Stimulated activated effector memory CD8-positive, alpha-beta T cell treated with anti-CD3 and anti-CD28 coated beads, Interleukin-12 subunit alpha, Interleukin-12 subunit beta, amount 100 ng/mL, for 72 hours (primary cell): ENCODE data around the gene DPM3.
"Not testable (repeated sequence)": the region's sequence is repeated elsewhere in the genome, so short reads cannot be mapped to it uniquely, and the experiment has no call there.

Source experiments
- ATAC-seq: fragments of 150-1000 bp; cut with Tn5 transposase; 2 replicates; pipeline ENCODE4 v1.10.0; 2021
- DNase-seq, 2 donors: peaks; one replicate each; pipeline ENCODE4 v3.0.0; 2021 to 2022; ENCODE audit warnings: low spot score in 2 of 2
- H3K27ac Mint-ChIP-seq: one replicate; pipeline ENCODE4 v1.8.0; 2022; ENCODE audit warnings: mild to moderate bottlenecking, mixed read lengths
- H3K36me3 Mint-ChIP-seq: one replicate; pipeline ENCODE4 v1.8.0; 2022; ENCODE audit warnings: mild to moderate bottlenecking, mixed read lengths
- H3K4me1 Mint-ChIP-seq: one replicate; pipeline ENCODE4 v1.8.0; 2022; ENCODE audit warnings: mixed read lengths
- H3K4me3 Mint-ChIP-seq: one replicate; pipeline ENCODE4 v1.8.0; 2022; ENCODE audit warnings: mild to moderate bottlenecking, mixed read lengths
- H3K9me3 Mint-ChIP-seq: one replicate; pipeline ENCODE4 v1.8.0; 2022; ENCODE audit warnings: mixed read lengths

Gene DPM3

DNA sequence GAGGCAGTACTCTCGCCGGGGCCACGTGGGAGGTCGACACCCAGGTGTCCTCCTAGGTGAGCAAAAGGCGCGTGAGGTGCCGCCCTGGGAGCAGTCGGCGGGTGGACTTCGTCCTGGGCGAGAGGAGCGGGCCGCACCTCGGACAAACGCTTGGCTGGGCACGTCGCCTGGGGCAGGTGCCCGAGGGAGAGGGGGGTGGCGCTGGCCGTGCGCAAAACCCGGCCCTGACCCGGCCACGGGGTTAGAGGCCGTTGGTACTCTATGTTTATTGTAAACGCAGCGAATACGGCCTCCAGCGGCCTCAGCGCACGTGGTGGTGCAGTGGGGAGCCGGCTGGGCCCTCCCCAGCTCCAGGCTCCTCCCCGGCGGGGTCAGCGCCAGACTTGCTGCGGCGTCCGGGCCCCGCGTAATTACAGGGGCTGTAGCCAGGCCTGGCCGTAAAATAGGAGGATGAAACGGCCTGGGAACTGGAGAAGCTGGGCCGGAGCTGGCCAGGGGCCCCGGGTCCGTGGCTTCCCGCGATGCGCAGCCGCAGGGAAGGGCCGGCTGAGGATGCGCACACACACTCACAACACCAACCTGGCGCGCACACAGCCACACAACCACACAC is 14.3 kb downstream of the DPM3 start:
- H3K4me1 Mint-ChIP-seq, result peaks cover 33% of the 10 kb centered on the region
- H3K4me3 Mint-ChIP-seq, result peak overlapping the region; percentile 83
- no peak for DNase-seq
- no peak for ATAC-seq
- H3K9me3 Mint-ChIP-seq, result no peaks in the 10 kb centered on the region
- no peaks in the 10 kb centered on the region for H3K36me3 Mint-ChIP-seq
- H3K27ac Mint-ChIP-seq, result no peak overlapping the region

DNA sequence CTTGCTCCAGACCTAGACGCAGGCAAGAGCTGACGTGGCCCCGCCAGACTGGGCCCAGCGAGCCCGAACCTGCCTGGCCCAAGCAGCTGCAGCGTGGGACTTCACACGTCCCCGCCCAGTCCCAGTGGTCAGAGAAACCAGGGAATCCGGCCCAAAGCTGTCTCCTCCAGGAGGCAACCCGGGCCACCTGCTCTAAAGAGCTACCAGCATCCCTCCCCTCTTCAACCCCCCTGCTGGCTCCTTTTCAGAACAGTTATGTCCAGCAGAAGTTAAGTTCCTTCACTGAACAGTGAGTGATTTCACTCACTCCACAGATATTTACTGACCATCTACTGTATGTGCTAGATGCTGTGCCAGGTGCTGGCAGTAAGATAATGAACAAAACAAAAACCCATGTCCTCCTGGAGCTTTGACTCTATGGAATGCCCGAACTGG is 14.8 kb downstream of the DPM3 start:
- H3K4me3 Mint-ChIP-seq, result peak overlapping the region; percentile 83
- DNase-seq (no peak), ATAC-seq (no peak)
- H3K9me3 Mint-ChIP-seq, result no peaks in the 10 kb centered on the region
- H3K27ac Mint-ChIP-seq, result no peak overlapping the region
- no peaks in the 10 kb centered on the region for H3K36me3 Mint-ChIP-seq
- peaks cover 33% of the 10 kb centered on the region for H3K4me1 Mint-ChIP-seq

DNA sequence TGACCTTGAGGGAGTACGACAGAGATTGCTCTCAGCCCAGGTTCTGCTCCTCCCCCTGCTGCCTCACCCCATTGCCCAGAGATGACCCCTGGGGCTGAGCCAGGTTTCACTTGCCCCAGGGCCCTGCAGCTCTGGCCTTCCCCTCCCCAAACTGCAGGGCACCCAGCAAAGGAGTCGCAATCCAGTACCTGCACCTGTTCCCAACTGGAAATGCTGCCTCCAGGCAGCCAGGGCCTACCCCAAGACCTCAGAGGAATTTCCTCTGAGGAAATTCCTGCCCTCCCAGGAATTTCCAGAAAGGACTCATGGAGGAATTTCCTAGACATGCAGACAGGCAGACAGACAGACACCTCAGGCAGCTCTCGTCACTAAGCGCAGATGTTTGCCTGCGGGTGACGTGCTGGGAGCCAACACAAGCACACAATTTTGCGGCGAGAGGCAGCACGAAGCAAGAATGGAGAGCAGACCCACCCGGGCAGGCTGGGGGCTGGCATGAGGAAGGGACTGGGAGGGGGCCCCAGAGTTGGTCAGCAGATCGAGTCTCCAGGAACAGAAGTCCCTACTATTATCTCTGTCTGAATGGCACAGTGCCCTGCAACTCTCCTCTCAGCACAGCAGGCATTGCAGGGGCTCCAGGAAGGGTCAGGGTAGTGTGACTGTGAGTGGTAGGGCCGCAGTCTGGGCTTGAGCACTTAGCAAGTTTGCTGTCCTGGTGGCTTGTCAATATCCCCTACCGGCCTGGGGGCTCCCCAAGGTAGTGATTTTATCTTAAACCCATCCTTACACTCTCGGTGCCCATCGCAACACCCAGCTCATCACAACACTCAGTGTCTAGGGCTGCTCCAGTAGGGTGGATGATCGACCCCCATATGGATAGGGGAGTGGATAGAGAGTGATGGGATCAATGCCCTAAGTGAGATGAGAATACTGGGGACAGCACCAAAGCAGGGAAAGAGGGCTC is 15.5 kb downstream of the DPM3 start:
- Mint-ChIP-seq H3K36me3 (no peaks in the 10 kb centered on the region), H3K4me3 (no peak overlapping the region), H3K27ac (no peak overlapping the region), H3K9me3 (no peaks in the 10 kb centered on the region), H3K4me1 (peaks cover 33% of the 10 kb centered on the region)
- ATAC-seq, result no peak
- no peak for DNase-seq

DNA sequence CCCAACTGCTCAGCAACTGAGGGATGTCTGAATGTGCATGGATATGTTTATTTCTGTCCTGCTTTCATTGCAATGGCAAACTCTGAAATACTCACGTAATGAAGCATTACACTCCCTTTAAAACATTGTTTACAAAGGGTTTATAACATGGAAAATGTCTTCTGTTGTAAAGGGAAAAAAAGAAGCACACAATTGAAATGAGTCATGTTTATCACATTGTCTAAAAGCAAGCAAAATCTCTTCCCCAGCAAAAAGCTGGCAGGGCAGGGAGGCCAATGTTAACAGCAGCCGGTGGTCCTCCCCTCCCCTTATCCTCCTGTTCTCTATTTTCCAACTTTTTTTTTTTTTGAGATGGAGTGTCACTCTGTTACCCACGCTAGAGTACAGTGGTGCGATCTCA is 16.5 kb downstream of the DPM3 start:
- Mint-ChIP-seq H3K4me3 (no peak overlapping the region), H3K4me1 (peaks cover 23% of the 10 kb centered on the region), H3K27ac (no peak overlapping the region), H3K36me3 (no peaks in the 10 kb centered on the region), H3K9me3 (no peaks in the 10 kb centered on the region)
- ATAC-seq (no peak), DNase-seq (no peak)

GRCh38 chr1:155122308-155122707 is 18.0 kb downstream of the DPM3 start:
- Mint-ChIP-seq H3K4me1 (peaks cover 10% of the 10 kb centered on the region), H3K27ac (no peak overlapping the region), H3K36me3 (no peaks in the 10 kb centered on the region), H3K4me3 (no peak overlapping the region), H3K9me3 (no peaks in the 10 kb centered on the region)
- ATAC-seq, result no peak
- no peak for DNase-seq

DNA sequence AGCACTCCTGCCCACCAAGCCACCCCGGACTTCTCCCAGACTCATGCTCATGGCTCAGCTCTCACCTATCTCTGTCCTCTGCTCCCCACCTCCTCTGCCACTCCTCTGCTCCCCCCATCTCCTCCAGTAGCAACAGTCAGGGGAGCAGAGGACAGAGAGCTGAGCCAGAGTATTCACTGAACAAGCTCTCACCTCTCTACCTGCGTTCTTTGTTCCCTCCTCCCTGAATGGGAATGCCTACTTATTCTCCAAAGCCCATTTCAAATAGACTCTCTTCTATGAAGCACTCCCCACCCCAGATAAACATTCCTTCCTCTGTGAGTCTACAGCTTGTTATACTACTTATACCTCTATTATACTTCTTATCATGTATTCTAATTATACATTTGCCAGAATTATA is 19.1 kb downstream of the DPM3 start:
- no peak overlapping the region for H3K4me3 Mint-ChIP-seq
- H3K9me3 Mint-ChIP-seq, result no peaks in the 10 kb centered on the region
- H3K36me3 Mint-ChIP-seq, result no peaks in the 10 kb centered on the region
- DNase-seq (no peak), ATAC-seq (no peak)
- no peaks in the 10 kb centered on the region for H3K4me1 Mint-ChIP-seq
- H3K27ac Mint-ChIP-seq, result no peak overlapping the region

DNA sequence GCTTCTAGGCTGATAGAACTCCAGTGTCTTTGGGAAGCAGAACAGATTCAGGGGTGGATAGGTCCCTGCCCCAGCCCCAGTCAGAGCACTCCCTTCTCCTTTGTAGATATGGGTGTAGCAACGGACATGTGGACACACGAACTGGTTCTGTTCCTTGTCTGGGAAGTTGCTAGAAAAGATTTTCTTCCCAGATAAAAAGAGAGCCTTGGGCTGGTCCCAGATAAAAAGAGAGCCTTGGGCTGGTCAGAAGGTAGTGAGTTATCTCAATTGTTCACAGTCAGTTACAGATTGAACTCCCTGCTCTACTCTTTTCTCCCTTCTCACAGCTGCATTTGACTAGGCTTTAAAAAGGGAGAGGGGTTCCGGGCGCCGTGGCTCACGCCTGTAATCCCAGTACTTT is 20.1 kb downstream of the DPM3 start:
- no peak for DNase-seq
- Mint-ChIP-seq H3K4me3 (no peak overlapping the region), H3K9me3 (no peaks in the 10 kb centered on the region), H3K36me3 (no peaks in the 10 kb centered on the region), H3K4me1 (no peaks in the 10 kb centered on the region), H3K27ac (no peak overlapping the region)
- no peak for ATAC-seq

- not testable (repeated sequence) for H3K27ac Mint-ChIP-seq, H3K4me1 Mint-ChIP-seq, H3K36me3 Mint-ChIP-seq, H3K4me3 Mint-ChIP-seq, ATAC-seq, H3K9me3 Mint-ChIP-seq, DNase-seq
Measured at GRCh38 chr1:155118090-155118489, 22.2 kb downstream of the DPM3 start.

DNA sequence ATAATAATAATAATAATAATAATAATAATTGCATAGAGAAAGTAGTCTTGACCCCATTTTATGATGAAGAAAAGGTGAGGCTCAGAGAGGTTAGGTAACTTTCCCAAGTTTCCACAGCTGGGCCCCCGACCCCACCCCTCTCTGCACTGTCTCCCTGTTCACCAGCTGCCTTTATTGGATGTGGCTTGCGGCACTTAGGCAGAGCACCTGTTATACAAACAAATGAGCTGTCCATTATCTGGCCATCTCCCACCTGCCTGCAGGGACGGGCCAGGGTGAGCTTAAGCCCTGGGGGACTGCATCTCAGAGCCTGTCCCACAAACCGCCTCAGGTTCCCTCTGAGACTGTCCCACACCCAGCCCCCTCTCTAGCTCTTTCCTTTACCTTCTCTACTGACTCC is 22.7 kb downstream of the DPM3 start:
- Mint-ChIP-seq H3K9me3 (no peaks in the 10 kb centered on the region), H3K36me3 (no peaks in the 10 kb centered on the region), H3K27ac (no peak overlapping the region), H3K4me1 (no peaks in the 10 kb centered on the region), H3K4me3 (no peak overlapping the region)
- DNase-seq (no peak), ATAC-seq (no peak)

GRCh38 chr1:155116113-155116764 is 24.1 kb downstream of the DPM3 start:
- DNase-seq (no peak), ATAC-seq (no peak)
- Mint-ChIP-seq H3K36me3 (no peaks in the 10 kb centered on the region), H3K9me3 (no peaks in the 10 kb centered on the region), H3K4me3 (no peak overlapping the region), H3K4me1 (no peaks in the 10 kb centered on the region), H3K27ac (no peak overlapping the region)

- DNase-seq, result no peak
- no peak for ATAC-seq
- Mint-ChIP-seq H3K4me1 (no peaks in the 10 kb centered on the region), H3K36me3 (no peaks in the 10 kb centered on the region), H3K4me3 (no peak overlapping the region), H3K27ac (no peak overlapping the region), H3K9me3 (no peaks in the 10 kb centered on the region)
Measured at GRCh38 chr1:155113450-155113980, 26.8 kb downstream of the DPM3 start.

GRCh38 chr1:155110826-155111225 is 29.5 kb downstream of the DPM3 start:
- Mint-ChIP-seq H3K36me3 (no peaks in the 10 kb centered on the region), H3K4me1 (no peaks in the 10 kb centered on the region), H3K27ac (no peak overlapping the region), H3K9me3 (no peaks in the 10 kb centered on the region), H3K4me3 (no peak overlapping the region)
- DNase-seq (no peak), ATAC-seq (no peak)

DNA sequence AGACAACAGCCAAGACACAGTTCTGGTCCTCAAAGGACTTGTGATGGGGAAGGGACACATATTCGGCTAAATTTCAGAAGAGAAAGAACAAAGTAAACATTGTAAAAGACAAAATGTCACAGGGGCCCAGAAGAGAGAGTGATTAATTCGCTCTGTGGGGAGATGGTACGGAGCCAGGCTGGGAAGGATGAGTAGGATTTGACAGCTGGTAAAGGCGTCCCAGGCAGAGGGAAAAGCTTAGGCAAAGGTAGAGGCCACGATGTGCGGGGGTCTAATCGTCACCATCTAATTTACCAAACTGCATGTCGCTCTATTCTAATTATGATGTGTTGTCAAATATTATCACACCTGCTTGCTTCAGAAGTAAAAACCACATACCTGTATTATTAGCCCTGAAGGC is 29.9 kb downstream of the DPM3 start:
- no peak for DNase-seq
- Mint-ChIP-seq H3K4me3 (no peak overlapping the region), H3K27ac (no peak overlapping the region), H3K9me3 (no peaks in the 10 kb centered on the region), H3K4me1 (no peaks in the 10 kb centered on the region), H3K36me3 (no peaks in the 10 kb centered on the region)
- ATAC-seq, result no peak

- no peak overlapping the region for H3K27ac Mint-ChIP-seq
- no peaks in the 10 kb centered on the region for H3K4me1 Mint-ChIP-seq
- ATAC-seq, result no peak
- H3K4me3 Mint-ChIP-seq, result no peak overlapping the region
- DNase-seq, result no peak
- no peaks in the 10 kb centered on the region for H3K36me3 Mint-ChIP-seq
- H3K9me3 Mint-ChIP-seq, result no peaks in the 10 kb centered on the region
Measured at GRCh38 chr1:155108296-155108695, 32.0 kb downstream of the DPM3 start.

GRCh38 chr1:155107309-155108264 is 32.7 kb downstream of the DPM3 start:
- Mint-ChIP-seq H3K36me3 (no peaks in the 10 kb centered on the region), H3K4me3 (no peak overlapping the region), H3K4me1 (no peaks in the 10 kb centered on the region), H3K27ac (no peak overlapping the region), H3K9me3 (no peaks in the 10 kb centered on the region)
- ATAC-seq (no peak), DNase-seq (no peak)
